Measurements from ENCODE around the gene BNIP2.
A peak's percentile ranks its signal among the peaks of the same experiment; 100 is the strongest.

The BNIP2 gene

DNA sequence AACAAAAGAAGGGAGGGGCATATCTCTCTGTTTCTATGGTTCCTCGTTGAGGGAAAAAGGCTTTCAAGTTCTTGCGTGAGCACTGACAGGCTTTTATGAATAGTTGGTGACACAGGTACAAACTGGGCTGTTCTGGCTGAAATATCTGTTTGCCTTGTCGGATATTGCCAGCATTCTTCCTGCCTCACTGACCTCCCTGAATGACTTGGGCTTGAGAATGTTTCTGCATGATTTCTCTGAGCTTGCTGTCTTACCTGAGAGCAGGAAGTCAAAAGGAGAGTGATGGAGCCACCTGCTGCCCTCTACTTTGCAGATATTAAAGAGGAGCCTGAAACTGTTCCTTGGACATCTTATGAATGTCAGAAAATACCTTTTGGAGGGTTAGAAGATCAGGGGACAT is 72.7 kb downstream of the BNIP2 start:
- Histone ChIP-seq H4K20me1 (ENCODE audit: insufficient read depth, low read length, poor library complexity, severe bottlenecking) (no peaks in the 10 kb centered on the region), H3K79me2 (ENCODE audit: insufficient read depth, low read length) (no peaks in the 10 kb centered on the region), H3K4me3 (ENCODE audit: low read length, poor library complexity, severe bottlenecking) (no peak overlapping the region), H3K4me2 (ENCODE audit: low read depth, low read length, poor library complexity, severe bottlenecking) (no peak overlapping the region), H3K27me3 (ENCODE audit: insufficient read depth, low read length, poor library complexity, severe bottlenecking) (peaks cover 64% of the 10 kb centered on the region), H3K9me2 (replicated peaks; ENCODE audit: low read depth, low read length) (no peaks in the 10 kb centered on the region), H3K9ac (ENCODE audit: low read depth, low read length, poor library complexity, severe bottlenecking) (no peak overlapping the region), H2AFZ (ENCODE audit: low read length) (no peak overlapping the region), H3F3A (ENCODE audit: low read depth) (no peaks in the 10 kb centered on the region), H3K36me3 (ENCODE audit: insufficient read depth, low read length) (no peaks in the 10 kb centered on the region), H3K4me1 (ENCODE audit: insufficient read depth, low read length, poor library complexity, severe bottlenecking) (no peaks in the 10 kb centered on the region), H3K9me3 (ENCODE audit: insufficient read depth, low read depth, low read length) (no peaks in the 10 kb centered on the region)
- no peak for TF ChIP-seq EZH2phosphoT487 (IDR thresholded peaks at IDR 0.05; ENCODE audit: borderline replicate concordance)
- TF ChIP-seq, protein P1, sequence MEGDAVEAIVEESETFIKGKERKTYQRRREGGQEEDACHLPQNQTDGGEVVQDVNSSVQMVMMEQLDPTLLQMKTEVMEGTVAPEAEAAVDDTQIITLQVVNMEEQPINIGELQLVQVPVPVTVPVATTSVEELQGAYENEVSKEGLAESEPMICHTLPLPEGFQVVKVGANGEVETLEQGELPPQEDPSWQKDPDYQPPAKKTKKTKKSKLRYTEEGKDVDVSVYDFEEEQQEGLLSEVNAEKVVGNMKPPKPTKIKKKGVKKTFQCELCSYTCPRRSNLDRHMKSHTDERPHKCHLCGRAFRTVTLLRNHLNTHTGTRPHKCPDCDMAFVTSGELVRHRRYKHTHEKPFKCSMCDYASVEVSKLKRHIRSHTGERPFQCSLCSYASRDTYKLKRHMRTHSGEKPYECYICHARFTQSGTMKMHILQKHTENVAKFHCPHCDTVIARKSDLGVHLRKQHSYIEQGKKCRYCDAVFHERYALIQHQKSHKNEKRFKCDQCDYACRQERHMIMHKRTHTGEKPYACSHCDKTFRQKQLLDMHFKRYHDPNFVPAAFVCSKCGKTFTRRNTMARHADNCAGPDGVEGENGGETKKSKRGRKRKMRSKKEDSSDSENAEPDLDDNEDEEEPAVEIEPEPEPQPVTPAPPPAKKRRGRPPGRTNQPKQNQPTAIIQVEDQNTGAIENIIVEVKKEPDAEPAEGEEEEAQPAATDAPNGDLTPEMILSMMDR (conservative IDR thresholded peaks at IDR 0.05; ENCODE audit: low read length) = no peak

DNA sequence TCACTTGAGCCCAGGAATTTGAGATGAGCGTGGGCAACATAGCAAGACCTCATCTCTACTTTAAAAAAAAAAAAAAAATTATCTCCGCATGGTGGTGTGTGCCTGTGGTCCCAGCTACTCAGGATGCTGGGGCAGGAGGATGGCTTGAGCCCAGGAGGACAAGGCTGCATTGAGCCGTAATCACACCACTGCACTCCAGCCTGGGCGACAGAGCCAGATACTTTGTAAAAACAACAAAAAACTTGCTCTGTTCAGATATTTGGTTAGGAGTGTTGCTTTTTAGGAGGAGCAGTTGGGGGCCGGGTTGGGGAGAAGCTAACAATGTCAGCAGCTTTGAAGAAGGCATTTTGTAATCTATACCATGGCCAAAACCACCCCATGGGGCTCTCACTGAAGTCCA is 73.5 kb downstream of the BNIP2 start:
- Histone ChIP-seq H3K27me3 (ENCODE audit: insufficient read depth, low read length, poor library complexity, severe bottlenecking) (peaks cover 67% of the 10 kb centered on the region), H3K4me3 (ENCODE audit: low read length, poor library complexity, severe bottlenecking) (no peak overlapping the region), H3K9me3 (ENCODE audit: insufficient read depth, low read depth, low read length) (no peaks in the 10 kb centered on the region), H3K9ac (ENCODE audit: low read depth, low read length, poor library complexity, severe bottlenecking) (no peak overlapping the region), H4K20me1 (ENCODE audit: insufficient read depth, low read length, poor library complexity, severe bottlenecking) (no peaks in the 10 kb centered on the region), H3K79me2 (ENCODE audit: insufficient read depth, low read length) (no peaks in the 10 kb centered on the region), H3K36me3 (ENCODE audit: insufficient read depth, low read length) (no peaks in the 10 kb centered on the region), H2AFZ (ENCODE audit: low read length) (peak overlapping the region; percentile 91), H3K4me1 (ENCODE audit: insufficient read depth, low read length, poor library complexity, severe bottlenecking) (no peaks in the 10 kb centered on the region), H3F3A (ENCODE audit: low read depth) (no peaks in the 10 kb centered on the region), H3K9me2 (replicated peaks; ENCODE audit: low read depth, low read length) (no peaks in the 10 kb centered on the region), H3K4me2 (ENCODE audit: low read depth, low read length, poor library complexity, severe bottlenecking) (no peak overlapping the region)
- no peak for TF ChIP-seq EZH2phosphoT487 (IDR thresholded peaks at IDR 0.05; ENCODE audit: borderline replicate concordance)
- TF ChIP-seq, protein P1 (conservative IDR thresholded peaks at IDR 0.05; ENCODE audit: low read length) = no peak

DNA sequence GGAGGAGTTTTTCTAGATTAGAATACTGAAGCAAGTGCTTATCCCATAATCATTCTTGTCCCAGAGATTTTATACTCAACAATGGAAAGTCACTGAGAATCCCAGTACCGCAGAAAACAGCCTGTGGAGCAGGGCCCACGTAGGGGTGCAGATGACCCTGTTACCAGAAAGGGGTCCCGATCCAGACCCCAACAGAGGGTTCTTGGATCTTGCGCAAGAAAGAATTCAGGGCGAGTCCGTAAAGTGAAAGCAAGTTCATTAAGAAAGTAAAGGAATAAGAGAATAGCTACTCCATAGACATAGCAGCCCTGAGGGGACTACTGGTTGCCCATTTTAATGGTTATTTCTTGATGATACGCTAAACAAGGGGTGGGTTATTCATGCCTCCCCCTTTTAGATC is 75.0 kb downstream of the BNIP2 start:
- TF ChIP-seq, protein P1 (conservative IDR thresholded peaks at IDR 0.05; ENCODE audit: low read length) = no peak
- no peak for TF ChIP-seq EZH2phosphoT487 (IDR thresholded peaks at IDR 0.05; ENCODE audit: borderline replicate concordance)

More for the DNA sequence above, 75.0 kb downstream of the BNIP2 start:
- Histone ChIP-seq H3K4me1 (ENCODE audit: insufficient read depth, low read length, poor library complexity, severe bottlenecking) (no peaks in the 10 kb centered on the region), H3K4me3 (ENCODE audit: low read length, poor library complexity, severe bottlenecking) (no peak overlapping the region), H3F3A (ENCODE audit: low read depth) (no peaks in the 10 kb centered on the region), H3K4me2 (ENCODE audit: low read depth, low read length, poor library complexity, severe bottlenecking) (no peak overlapping the region), H3K79me2 (ENCODE audit: insufficient read depth, low read length) (no peaks in the 10 kb centered on the region), H4K20me1 (ENCODE audit: insufficient read depth, low read length, poor library complexity, severe bottlenecking) (no peaks in the 10 kb centered on the region), H2AFZ (ENCODE audit: low read length) (no peak overlapping the region), H3K9me2 (replicated peaks; ENCODE audit: low read depth, low read length) (no peaks in the 10 kb centered on the region), H3K27me3 (ENCODE audit: insufficient read depth, low read length, poor library complexity, severe bottlenecking) (peaks cover 56% of the 10 kb centered on the region), H3K9ac (ENCODE audit: low read depth, low read length, poor library complexity, severe bottlenecking) (no peak overlapping the region), H3K36me3 (ENCODE audit: insufficient read depth, low read length) (no peaks in the 10 kb centered on the region), H3K9me3 (ENCODE audit: insufficient read depth, low read depth, low read length) (no peaks in the 10 kb centered on the region)
